Breast epithelium (tissue), 3 donors: ENCODE data around the gene SPCS2.

Source experiments
- POLR2AphosphoS5 ChIP-seq, 3 donors: sonication (generic); formaldehyde crosslinking; IDR thresholded peaks; one replicate each; pipeline ENCODE4 v1.6.1; 2017; ENCODE audit warnings: antibody characterized with exemption in 3 of 3
- TF ChIP-seq, protein P1 (sequence below), 3 donors: fragments of 450-650 bp; IDR thresholded peaks; one replicate each; pipeline ENCODE4 v1.5.1; 2016 to 2017; ENCODE audit warnings: antibody characterized with exemption in 3 of 3, mild to moderate bottlenecking in 3 of 3, moderate library complexity in 3 of 3

DNA sequence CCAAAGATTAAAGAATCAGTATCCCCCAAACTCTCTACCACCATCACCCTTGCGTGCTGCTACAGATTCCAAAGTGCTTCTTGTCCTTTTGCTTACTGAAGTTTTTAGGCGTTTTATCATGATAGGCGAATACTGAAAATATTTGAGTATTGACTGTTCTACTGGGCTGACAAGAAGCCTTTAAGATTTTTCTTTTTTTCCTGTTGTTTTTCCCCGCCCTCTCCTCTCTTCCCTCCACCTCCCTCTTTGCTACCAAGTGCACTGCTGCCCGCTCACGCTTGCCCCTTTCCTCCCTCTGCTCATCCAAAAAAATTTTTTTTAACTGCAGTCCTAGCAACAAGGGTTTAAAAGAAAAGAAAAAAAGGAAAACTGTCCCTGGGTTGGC lies 679 bp downstream of the SPCS2 start:
- TF ChIP-seq, protein P1, sequence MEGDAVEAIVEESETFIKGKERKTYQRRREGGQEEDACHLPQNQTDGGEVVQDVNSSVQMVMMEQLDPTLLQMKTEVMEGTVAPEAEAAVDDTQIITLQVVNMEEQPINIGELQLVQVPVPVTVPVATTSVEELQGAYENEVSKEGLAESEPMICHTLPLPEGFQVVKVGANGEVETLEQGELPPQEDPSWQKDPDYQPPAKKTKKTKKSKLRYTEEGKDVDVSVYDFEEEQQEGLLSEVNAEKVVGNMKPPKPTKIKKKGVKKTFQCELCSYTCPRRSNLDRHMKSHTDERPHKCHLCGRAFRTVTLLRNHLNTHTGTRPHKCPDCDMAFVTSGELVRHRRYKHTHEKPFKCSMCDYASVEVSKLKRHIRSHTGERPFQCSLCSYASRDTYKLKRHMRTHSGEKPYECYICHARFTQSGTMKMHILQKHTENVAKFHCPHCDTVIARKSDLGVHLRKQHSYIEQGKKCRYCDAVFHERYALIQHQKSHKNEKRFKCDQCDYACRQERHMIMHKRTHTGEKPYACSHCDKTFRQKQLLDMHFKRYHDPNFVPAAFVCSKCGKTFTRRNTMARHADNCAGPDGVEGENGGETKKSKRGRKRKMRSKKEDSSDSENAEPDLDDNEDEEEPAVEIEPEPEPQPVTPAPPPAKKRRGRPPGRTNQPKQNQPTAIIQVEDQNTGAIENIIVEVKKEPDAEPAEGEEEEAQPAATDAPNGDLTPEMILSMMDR (IDR thresholded peaks at IDR 0.05), result no peak
- TF ChIP-seq POLR2AphosphoS5 (IDR thresholded peaks at IDR 0.05), result no peak
